ENCODE measurements around the gene ATP8A2.

ATP8A2 gene

DNA sequence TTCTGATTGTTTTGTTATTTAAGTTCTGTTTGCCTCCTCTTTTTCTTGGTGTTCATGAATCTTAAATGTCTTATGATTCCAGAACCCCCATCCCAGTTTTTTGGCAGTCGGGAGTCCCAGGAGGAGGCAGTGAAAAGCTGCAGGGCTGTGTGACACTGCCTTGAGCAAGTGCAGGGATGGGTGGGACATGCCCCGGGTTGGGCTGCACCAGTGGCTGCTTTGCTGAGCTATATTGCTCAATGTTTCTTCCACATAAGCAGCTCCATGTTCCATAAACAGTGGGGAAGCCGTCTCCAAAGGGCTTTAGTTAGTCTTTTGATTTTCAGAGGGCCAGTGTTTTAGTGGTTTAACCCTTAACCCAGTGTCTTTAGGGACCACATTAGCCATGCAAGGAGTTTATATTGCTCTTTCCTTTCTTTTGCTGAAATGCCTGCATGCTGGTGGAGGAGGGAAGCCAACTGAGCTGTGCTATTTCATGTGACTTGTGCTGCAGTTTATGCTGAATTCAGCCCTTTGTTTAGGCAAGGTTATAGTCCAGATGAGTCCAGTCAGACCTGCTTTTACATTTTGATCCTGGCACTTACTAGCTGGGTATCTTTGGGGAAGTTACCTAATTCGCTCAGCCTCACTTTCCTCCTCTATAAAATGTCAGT, 13.1 kb downstream of the ATP8A2 start:
- DNase-seq (no peak), ATAC-seq (no peak)

GRCh38 chr13:25391932-25392331, 20.2 kb downstream of the ATP8A2 start:
- DNase-seq (no peak), ATAC-seq (no peak)

GRCh38 chr13:25394402-25395060, 22.8 kb downstream of the ATP8A2 start:
- DNase-seq, result no peak
- ATAC-seq, result no peak

- DNase-seq (no peak), ATAC-seq (no peak)
Observed at GRCh38 chr13:25397763-25398162, 26.0 kb downstream of the ATP8A2 start.

GRCh38 chr13:25400925-25401324, 29.2 kb downstream of the ATP8A2 start:
- DNase-seq (no peak), ATAC-seq (no peak)

DNA sequence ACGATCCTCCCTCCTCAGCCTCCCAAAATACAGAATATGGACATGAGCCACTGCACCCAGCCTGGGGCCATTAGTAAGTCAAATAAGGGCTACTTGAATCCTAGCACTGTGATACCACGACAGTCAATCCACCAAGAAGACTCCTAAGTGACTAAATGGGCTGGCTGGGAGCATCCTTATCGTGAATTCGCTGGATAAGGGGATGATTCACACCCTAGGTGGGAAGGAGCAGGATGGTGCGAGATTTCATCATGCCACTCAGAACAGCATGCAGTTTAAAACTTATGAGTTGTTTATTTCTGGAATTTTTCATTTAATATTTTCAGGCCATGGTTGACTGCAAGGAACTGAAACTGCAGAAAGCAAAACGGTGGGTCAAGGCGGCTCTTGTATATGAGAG, 30.2 kb downstream of the ATP8A2 start:
- ATAC-seq, result no peak
- no peak for DNase-seq

DNA sequence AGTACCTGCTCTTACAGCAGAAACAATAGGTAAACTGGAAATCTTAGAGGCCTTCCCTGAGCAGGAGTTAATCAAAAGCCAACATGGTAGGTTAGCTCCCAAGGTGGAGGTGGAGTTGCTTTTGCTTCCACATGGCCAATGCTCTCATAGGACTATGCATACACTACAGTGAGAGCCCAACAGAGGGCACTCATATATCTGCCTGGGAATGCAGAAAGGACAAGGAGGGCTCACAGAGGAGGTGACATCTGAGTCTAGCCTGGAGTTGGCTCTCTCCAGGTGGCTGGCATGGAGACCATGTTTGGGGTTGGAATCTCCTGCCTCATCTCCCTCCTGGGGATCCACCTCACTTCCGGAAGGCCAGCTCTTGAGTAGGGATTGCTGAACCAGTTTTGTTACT, 34.6 kb downstream of the ATP8A2 start:
- ATAC-seq (no peak), DNase-seq (no peak)

GRCh38 chr13:25409938-25410337, 38.2 kb downstream of the ATP8A2 start:
- no peak for DNase-seq
- ATAC-seq, result no peak

DNA sequence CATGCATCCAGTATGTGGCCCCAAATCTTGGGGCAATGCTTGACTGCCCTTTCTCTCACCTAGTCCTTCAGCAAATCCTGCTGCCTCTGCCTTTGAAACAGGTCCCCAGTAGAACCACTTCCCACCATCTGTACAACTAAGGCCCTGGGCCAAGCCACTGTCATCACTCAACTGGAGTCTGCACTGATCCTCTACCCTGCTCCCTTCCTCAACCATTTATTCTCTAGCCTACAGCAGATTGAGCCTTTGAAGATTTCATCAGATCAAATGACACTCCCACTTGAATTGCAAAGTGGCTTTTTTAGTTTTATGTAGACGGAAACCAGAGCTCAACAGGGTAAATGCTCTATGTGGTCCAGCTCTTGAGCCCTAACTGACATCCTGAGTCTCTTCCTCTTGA, 43.5 kb downstream of the ATP8A2 start:
- ATAC-seq (no peak), DNase-seq (no peak)

DNA sequence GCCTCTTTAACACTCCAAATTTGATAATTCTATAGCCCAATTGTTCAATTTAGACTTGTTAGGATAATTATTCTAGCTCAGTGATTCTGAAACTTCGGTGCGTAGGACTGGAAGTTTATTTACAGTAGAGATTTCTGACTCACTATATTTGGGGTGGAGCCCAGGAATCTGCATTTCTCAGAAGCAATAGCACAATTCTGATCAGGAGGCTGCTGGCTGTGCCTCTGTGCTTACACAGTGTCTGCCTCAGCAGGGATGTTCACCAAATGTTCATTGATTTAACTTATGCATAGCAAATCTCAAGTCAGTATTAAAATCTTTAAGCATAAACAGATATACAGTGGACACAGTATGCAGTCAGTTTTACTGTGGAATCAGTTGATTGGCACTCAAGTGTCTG, 45.8 kb downstream of the ATP8A2 start:
- no peak for DNase-seq

GRCh38 chr13:25420161-25420560, 48.4 kb downstream of the ATP8A2 start:
- ATAC-seq, result no peak

More for the DNA sequence above, 45.8 kb downstream of the ATP8A2 start:
- ATAC-seq, result no peak

GRCh38 chr13:25421612-25422011, 49.8 kb downstream of the ATP8A2 start:
- ATAC-seq (no peak), DNase-seq (no peak)

More at GRCh38 chr13:25420161-25420560, 48.4 kb downstream of the ATP8A2 start:
- DNase-seq, result no peak

DNA sequence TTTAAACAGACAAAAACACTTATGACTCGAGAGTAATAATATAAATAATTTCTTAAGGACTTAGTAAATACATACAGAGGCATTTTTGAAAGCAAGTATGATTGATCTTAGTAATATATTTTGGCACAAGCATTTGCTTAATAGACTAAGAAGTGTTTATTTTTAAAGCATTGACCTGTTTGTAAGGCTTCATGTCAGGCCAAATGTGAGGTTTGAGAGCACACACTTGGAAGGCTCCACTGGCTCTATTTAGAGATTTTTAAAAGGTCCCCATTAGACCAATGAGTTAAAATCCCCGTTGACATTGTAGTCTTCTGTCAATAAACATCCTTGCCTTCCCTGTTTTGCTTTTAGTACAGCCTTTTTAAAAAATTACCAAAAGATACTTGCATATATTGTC, 50.4 kb downstream of the ATP8A2 start:
- no peak for DNase-seq
- ATAC-seq, result no peak

DNA sequence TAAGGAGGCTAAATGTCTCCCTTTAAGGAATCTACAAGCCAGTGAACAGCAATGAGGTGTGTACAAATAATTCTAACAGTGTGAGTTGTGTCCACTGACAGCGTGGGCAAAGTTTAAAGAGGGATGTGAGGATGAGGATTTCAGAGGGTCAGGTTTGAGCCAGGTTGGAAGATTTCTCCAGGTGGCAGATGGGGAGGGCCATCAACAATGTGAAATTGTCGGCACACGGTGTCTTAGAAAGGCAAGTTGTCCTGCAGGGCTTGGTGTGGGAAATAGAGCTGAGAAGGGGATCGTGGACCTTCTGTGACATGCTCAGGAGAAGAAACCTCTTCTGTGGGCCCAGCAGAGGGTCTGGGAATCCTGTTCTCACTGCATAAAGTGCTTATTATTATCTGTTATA, 52.1 kb downstream of the ATP8A2 start:
- DNase-seq (no peak), ATAC-seq (no peak)

DNA sequence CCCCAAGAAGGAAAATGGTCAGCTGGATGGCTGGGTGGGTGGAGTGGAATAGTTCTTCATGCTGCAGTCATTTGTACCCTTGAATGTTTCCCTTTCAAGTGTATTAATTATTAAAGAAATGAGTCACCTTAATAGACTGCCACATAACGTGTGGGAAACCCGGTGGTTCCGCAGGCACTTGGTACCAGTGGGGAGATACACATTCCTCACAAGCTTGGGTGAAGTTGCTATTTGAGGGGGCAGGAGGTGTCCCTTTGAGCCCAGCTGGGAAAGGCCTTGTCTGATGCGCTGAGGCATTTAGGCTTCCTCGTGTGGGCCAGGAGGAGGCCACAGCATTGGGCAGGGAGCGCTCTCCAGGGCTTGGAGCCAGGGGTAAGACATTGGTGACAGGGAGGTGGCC, 57.7 kb downstream of the ATP8A2 start:
- ATAC-seq, result no peak
- DNase-seq, result no peak

DNA sequence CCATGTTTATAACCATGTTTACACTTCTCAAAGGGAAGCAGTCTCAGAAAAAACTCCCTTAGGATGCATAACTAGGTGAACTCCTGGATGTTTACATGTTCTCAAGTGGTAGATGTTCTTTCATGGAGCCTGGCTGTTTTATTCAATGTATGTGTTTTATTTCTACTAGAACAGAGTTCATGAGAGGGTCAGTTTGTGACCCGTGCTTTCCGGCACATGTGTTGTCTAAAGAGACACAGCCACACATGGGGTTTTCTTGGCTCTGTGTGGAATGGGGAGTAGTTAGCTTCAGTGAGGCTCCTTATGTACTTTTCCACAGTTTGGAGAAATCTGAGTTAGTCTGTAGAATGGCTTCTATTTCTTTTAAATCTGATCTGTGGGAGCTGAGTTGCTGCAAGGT, 60.9 kb downstream of the ATP8A2 start:
- no peak for DNase-seq

GRCh38 chr13:25440061-25440460, 68.3 kb downstream of the ATP8A2 start:
- DNase-seq (no peak), ATAC-seq (no peak)

More for the DNA sequence above, 60.9 kb downstream of the ATP8A2 start:
- no peak for ATAC-seq

DNA sequence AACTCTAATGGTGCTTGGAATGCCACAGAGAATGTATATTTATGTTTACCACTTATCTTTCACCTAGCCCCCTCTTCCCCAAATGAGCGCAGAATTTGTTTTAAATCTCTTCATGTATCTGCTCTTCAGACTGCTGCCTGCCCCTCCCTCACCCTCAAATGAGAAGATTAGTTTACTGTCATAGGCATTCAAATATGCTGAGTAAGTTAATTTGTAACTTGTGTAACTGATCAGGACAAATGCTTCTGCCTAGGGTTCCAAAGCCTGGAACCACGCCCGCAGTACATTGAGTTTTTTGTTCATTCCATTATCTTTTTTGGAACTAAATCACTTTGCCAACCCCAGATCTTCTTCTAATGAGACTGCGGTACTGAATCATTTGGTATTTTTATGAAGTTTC, 74.5 kb downstream of the ATP8A2 start:
- ATAC-seq, result no peak
- no peak for DNase-seq

- DNase-seq, result no peak
- ATAC-seq, result no peak
Observed at GRCh38 chr13:25447396-25447795, 75.6 kb downstream of the ATP8A2 start.

DNA sequence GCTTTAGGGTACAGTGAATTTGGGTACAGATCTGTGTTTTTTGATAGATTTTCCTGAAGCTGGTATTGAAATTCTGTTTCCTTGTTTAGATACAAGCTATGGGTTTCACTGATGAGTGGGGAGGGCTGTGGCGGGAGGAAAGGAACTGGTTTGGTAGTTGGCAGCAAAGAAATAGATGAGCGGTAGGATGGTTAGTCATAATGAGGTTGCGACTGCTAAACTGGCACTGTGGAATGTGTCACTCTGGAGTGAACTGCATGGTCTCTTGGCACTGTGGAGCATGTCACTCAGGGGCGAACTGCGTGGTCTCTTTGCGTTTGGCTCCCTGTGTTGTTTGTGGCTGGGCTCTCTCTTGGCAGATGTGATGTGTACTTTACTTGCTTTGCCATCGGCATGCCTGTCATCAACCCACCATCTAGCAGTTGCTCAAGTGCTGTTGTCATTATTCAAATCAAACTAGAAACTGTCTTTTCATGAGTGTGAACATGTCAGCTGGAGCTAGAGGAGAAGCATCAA, 82.1 kb downstream of the ATP8A2 start:
- no peak for DNase-seq

GRCh38 chr13:25455146-25455545, 83.4 kb downstream of the ATP8A2 start:
- DNase-seq (no peak), ATAC-seq (no peak)

More for the DNA sequence above, 82.1 kb downstream of the ATP8A2 start:
- ATAC-seq, result no peak

- ATAC-seq, result no peak
Observed at GRCh38 chr13:25457566-25457965, 85.8 kb downstream of the ATP8A2 start.

DNA sequence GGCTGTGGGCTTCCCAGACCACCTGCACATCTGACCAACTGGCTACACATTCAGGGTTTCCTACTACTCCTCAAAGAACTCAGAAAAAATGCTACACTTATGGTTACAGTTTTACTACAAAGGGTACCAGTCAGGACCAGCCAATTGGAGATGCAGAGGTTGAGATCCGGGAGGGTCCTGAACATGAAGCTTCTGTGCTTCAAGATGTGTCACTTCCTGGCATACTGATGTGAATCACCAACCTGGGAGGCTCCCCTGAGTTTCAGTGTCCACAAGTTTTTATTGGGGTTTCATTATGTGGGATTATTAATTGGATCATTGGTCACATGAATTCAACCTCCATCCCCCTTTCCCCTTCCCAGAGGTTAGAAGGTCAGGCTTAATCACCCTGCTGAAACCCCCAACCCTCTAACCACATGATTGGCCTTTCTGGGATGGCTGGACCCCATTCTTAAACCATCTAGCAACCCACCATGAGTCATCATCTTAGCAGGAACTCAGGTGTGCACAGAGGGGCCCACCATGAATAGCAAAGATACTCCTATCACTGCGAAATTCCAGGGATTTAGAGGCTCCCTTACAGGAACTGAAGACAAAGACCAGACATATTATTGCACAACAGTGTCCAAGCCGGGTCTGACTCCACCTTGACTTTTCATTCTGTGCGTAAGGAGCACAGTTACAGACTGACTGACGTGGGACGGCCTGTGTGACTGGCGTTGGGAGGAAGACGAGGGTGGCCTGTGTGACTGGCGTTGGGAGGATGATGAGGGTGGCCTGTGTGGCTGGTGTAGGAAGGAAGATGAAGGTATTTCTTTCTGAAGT, 90.7 kb downstream of the ATP8A2 start:
- DNase-seq (no peak), ATAC-seq (no peak)

More at GRCh38 chr13:25457566-25457965, 85.8 kb downstream of the ATP8A2 start:
- DNase-seq, result no peak
